GOT3 (cell line): ENCODE measurements around the gene TNFSF9.
"Not testable (repeated sequence)": the region's sequence is repeated elsewhere in the genome, so short reads cannot be mapped to it uniquely, and the experiment has no call there.

Source experiments
- DNase-seq: peaks from one replicate; lab custom pipeline; 2025; ENCODE audit warnings: mixed read lengths; lab: John Stamatoyannopoulos, UW

Gene TNFSF9

GRCh38 chr19:6532244-6532999 is 1.6 kb downstream of the TNFSF9 start:
- DNase-seq = no peak

GRCh38 chr19:6533000-6533328 is 2.1 kb downstream of the TNFSF9 start:
- no peak for DNase-seq

GRCh38 chr19:6533746-6534418 is 3.1 kb downstream of the TNFSF9 start:
- no peak for DNase-seq

GRCh38 chr19:6534451-6535093 is 3.7 kb downstream of the TNFSF9 start:
- DNase-seq = no peak

- no peak for DNase-seq
Observed at GRCh38 chr19:6535558-6536137, 4.8 kb downstream of the TNFSF9 start.

GRCh38 chr19:6539514-6539913 is 8.7 kb downstream of the TNFSF9 start:
- DNase-seq = no peak

GRCh38 chr19:6540918-6541689 is 10.3 kb downstream of the TNFSF9 start:
- DNase-seq = no peak

GRCh38 chr19:6543866-6544347 is 13.1 kb downstream of the TNFSF9 start:
- no peak for DNase-seq

- not testable (repeated sequence) for DNase-seq
Observed at GRCh38 chr19:6550679-6551078, 19.9 kb downstream of the TNFSF9 start.

- no peak for DNase-seq
Observed at GRCh38 chr19:6551091-6551490, 20.3 kb downstream of the TNFSF9 start.

GRCh38 chr19:6551607-6552450 is 21.0 kb downstream of the TNFSF9 start:
- no peak for DNase-seq

GRCh38 chr19:6556043-6556449 is 25.2 kb downstream of the TNFSF9 start:
- no peak for DNase-seq

- DNase-seq = no peak
Observed at GRCh38 chr19:6556480-6557195, 25.8 kb downstream of the TNFSF9 start.

GRCh38 chr19:6562437-6562836 is 31.6 kb downstream of the TNFSF9 start:
- DNase-seq = not testable (repeated sequence)

GRCh38 chr19:6564393-6564792 is 33.6 kb downstream of the TNFSF9 start:
- no peak for DNase-seq

GRCh38 chr19:6566727-6567126 is 35.9 kb downstream of the TNFSF9 start:
- DNase-seq = not testable (repeated sequence)

GRCh38 chr19:6568010-6568526 is 37.2 kb downstream of the TNFSF9 start:
- DNase-seq = no peak

GRCh38 chr19:6568816-6569215 is 38.0 kb downstream of the TNFSF9 start:
- no peak for DNase-seq

- no peak for DNase-seq
Observed at GRCh38 chr19:6570764-6571163, 39.9 kb downstream of the TNFSF9 start.

GRCh38 chr19:6571167-6571566 is 40.3 kb downstream of the TNFSF9 start:
- DNase-seq = no peak
